GM20431 (cell line): Measurements from ENCODE around the gene NHEJ1.

Experiments
- in situ Hi-C: fragments of 300-500 bp; cut with MseI, MboI; formaldehyde crosslinking; loops from one replicate; pipeline ENCODE4 v1.15.0; 2020; ENCODE audit warnings: low sequenced_read_pairs; ENCODE audit not compliant: unreplicated experiment

Gene NHEJ1

GRCh38 chr2:219183151-219183772, 22.6 kb upstream of the NHEJ1 start:
- in situ Hi-C loops: no loop called here

- in situ Hi-C loops: no loop called here
These were observed 21.9 kb upstream of the NHEJ1 start for GRCh38 chr2:219182331-219183150.

- in situ Hi-C loops: no loop called here
These were observed 20.9 kb upstream of the NHEJ1 start for GRCh38 chr2:219181531-219181930.

- in situ Hi-C loops: no loop called here
These were observed 20.3 kb upstream of the NHEJ1 start for GRCh38 chr2:219180961-219181360.

GRCh38 chr2:219179601-219180465, 19.2 kb upstream of the NHEJ1 start:
- in situ Hi-C loops: no loop called here

- in situ Hi-C loops: no loop called here
These were observed 18.0 kb upstream of the NHEJ1 start for GRCh38 chr2:219178377-219179175.

GRCh38 chr2:219177552-219178376, 17.1 kb upstream of the NHEJ1 start, which contains the start of gene RETREG2:
Gene RETREG2 (plus strand): TSS chr2:219178275. CDS start chr2:219178353, 78 bp downstream.
- in situ Hi-C loops: no loop called here

- in situ Hi-C loops: no loop called here
These were observed 16.4 kb upstream of the NHEJ1 start, which contains the start of gene CNPPD1 for GRCh38 chr2:219176818-219177551. Gene CNPPD1 (minus strand): TSS chr2:219176925. CDS start chr2:219176828, 97 bp downstream.

GRCh38 chr2:219175928-219176817, 15.6 kb upstream of the NHEJ1 start:
- in situ Hi-C loops: no loop called here

GRCh38 chr2:219175486-219175885, 14.9 kb upstream of the NHEJ1 start:
- in situ Hi-C loops: no loop called here

GRCh38 chr2:219174801-219175200, 14.2 kb upstream of the NHEJ1 start:
- in situ Hi-C loops: no loop called here

GRCh38 chr2:219174146-219174545, 13.5 kb upstream of the NHEJ1 start:
- in situ Hi-C loops: no loop called here

GRCh38 chr2:219173176-219173575, 12.6 kb upstream of the NHEJ1 start:
- in situ Hi-C loops: no loop called here

GRCh38 chr2:219172231-219173154, 11.9 kb upstream of the NHEJ1 start:
- in situ Hi-C loops: no loop called here

- in situ Hi-C loops: no loop called here
These were observed 10.6 kb upstream of the NHEJ1 start for GRCh38 chr2:219171231-219171651.
